COR-L47 (cell line): ENCODE measurements around the gene VSIG10L2.
"Not testable (repeated sequence)": the region's sequence is repeated elsewhere in the genome, so short reads cannot be mapped to it uniquely, and the experiment has no call there.

Experiments
- DNase-seq: peaks from one replicate; lab custom pipeline; 2025; lab: John Stamatoyannopoulos, UW

The VSIG10L2 gene

DNA sequence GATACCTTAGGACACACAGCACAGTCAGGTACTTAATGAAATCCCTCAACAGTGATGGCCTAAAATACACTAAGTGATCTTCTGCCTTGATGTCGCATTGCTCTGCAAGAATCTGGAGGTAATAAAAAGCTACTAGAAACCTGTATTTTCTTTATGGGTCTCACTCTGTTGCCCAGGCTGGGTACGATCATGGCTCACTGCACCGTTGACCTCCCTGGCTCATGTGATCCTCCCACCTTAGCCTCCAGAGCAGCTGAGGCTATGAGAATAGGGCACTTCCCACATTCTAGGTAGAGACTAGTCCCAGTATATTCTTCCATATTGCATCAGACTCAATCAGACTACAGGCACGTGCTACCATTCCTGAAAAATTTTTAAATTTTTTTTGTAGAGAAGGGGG is 21.7 kb downstream of the VSIG10L2 start:
- no peak for DNase-seq

DNA sequence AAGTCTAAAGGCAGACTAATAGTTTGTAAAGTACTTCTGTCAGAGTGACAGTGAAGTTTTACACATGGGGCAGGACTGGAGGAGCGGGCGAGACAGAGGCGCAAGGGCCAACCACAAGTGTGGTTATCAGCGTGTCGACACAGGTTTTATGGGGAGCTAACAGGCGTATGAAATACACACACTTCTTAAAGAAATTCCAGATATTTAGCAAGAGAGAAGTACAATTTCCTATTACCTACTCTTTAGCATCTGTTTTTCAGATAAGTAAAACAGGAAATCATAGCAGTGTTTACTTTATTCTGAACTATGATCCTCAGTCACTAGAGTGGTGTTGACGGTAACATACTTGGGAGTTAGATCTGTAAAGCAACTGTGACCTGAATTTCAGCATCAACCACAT is 22.5 kb downstream of the VSIG10L2 start:
- DNase-seq: no peak

DNA sequence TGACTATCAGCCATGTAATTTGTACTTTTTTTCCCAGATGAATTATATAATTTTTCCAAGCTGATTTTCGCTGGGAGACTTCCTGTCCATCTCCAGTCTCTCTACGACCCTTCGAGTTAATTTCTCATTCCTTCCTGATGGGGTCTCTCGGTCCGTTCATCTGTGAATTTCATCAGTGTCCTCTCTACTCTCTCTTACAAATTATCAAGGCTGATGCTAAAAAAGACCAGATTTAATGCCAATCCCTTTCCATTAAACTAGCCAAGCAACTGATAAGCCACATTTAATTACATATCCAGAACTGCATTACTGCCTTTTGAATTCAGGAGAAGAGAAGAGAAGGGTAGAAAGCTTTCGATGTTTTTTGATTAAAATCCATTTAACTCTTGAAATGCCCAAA is 25.8 kb downstream of the VSIG10L2 start:
- no peak for DNase-seq

DNA sequence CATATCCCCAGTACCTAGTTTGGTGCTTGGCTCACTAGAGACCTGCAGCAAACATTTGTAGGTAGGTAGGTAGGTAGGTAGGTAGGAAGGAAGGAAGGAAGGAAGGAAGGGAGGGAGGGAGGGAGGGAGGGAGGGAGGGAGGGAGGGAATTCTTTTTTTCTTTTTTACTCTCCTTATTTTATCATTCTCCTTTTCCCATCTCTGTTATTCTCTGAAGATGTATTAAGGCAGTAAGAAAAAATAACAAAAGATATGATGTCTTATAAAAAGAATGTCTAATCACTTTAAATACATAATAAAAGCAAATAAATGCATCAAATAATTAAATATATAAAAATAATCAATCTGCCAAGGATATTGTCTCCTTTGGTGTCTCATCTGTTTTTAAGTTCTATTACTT is 28.4 kb downstream of the VSIG10L2 start:
- DNase-seq: no peak

DNA sequence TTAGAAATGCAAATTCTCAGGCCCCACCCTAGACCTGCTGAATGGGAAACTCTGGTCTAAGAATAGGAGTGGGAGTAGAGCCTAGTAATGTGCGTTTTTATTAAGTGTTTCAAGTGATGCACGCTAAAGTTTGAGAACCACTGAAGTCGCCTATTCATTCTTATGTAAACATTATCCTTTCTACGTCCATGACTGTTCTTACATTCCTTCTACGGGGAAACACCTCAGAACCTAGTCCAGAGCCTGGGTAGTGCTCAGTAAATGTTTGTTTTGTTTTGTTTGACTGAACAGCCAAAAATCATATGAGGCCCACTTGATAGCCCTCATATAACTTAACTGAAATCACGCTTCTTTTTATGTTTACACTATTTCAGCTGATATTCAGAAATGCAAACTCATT is 29.8 kb downstream of the VSIG10L2 start:
- no peak for DNase-seq

DNA sequence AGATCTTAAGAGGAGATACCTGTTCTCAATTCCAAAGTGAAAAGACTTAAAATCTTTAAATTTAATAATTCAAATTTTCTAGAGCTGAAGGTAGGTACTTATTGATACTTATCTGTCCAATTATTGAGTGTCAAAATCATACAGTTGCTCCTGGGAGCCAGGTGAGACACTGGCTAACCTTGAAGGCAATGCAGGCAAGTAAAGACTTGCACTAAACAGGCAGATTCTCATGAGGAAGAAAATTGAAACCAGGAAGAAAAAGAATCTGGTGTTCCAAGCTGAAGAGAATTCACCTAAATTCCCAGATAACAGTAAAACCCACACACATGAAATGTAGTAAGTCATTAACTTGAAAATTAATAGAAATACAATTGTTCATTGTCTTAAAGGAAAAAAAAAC is 30.3 kb downstream of the VSIG10L2 start:
- no peak for DNase-seq

DNA sequence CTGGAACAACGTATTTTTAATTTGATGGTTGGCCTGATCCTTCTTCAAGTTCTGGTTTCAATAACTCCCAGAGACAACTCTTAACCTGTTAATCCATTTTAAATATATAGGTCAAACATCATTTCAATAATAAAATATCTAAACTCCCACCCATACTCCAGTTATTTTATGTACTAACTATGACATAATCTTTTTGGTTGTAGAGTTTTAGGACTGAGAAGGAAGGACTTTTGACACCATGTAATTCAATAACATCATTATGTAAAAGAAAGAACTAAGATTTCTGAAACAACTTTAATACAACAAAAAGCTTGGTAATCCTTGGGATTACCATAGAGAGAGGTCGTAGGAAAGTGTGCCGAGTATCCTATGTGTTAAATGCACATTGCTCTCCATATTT is 31.5 kb downstream of the VSIG10L2 start:
- no peak for DNase-seq

DNA sequence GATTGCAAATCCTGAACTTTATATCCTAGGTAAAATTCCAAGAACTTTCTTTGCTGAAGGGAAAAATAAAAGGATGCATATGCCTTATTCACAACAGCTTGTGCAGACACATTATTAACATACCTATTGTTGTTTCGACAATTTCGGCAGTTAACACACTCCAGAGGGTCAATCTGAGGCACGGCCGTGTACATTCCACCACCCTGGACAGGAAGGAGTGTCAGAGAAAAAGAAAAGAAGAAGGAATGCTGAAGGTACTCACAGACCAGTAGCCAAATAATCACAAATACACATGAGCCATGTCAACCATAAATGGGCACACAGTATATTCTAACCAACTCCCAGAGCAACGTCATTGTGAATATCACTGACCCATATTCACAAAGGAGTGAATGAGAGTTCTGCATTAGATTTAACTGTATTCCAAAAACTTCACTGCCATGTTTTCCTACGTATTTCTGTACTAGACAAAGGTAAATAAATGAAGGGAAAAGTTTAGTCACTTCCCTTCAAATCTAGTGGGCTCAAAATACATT is 32.4 kb downstream of the VSIG10L2 start:
- no peak for DNase-seq

DNA sequence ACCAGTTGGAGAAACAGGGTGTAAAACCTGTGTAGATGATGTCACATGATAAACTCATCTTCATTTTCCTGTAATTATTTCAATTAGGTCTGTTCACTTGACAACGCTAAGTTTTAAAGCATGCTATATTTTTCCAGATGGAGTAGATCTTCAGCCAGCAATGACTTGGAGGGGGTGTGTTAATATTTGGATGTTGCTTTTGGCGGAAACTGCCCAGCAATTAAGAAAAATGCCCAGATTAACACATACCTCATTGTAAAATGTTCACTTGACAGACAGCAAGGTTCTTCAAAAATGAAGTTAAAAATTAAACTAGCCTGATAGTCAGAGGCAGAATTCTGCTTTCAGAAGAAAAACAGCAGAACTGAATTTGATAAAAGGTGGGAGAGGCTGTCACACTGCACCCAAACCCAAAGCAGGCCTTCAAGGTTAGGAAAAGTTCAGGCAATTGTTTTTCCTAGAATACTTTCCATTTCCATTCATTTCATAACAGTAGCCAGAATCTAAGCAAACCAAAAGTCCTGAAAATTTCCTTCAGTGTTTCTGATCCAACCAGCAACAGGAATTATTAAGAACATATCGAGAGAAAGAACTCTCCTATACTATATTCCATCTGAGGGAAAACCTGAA is 33.0 kb downstream of the VSIG10L2 start:
- no peak for DNase-seq

DNA sequence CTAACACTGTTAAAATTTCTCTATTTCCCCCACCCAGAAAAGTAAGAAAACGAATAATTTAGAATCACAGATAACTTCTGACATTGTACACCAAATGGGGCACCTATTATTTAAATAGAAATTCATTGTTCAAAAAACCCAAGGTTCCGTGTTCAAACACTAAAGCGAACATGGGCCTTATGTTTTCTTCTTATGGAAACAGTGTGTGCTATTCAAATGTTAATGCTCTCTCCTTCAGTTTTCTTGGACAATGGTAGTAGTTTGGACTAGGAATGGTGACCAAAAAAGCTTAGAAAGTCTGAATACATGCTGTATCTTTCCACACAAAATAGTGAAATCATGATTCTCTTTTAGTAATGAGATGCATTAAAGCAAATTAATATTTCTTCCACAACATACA is 33.7 kb downstream of the VSIG10L2 start:
- no peak for DNase-seq

DNA sequence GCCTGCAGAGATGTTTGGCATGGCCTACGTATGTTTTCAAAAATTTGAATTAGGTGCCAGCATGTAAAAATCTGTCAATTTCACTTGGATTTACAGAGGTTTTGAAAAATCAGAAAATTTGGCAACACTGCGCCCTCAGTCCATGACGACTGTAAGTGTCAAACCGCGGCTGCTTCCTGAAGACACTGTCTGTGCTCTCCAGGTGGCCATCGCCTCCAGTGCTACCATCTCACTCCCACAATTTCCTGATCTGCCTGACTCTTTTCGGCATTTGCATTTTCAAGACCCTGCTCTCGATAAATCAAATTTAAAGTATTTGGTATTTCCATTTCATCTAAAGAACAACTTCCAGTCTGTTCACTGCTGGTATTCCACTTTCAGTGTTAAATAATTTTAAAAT is 34.6 kb downstream of the VSIG10L2 start:
- DNase-seq: no peak

DNA sequence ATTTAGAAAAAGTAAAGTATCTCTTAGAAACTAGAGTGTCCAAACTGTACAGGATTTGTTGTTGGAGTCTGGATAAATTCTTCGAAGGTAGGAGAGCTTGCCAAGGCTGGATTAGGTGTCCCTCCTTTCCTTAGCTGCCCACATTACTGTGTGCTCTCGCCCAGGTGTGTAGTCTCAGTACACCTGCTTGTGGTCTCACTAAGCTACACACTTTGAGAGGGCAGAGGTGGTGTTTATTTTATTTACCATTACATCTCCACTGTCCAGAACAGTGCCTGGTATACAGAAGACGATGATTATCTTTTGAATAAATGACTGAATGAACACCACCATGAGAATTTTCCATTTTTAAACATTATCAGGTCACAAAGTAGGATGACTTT is 36.5 kb downstream of the VSIG10L2 start:
- no peak for DNase-seq

DNA sequence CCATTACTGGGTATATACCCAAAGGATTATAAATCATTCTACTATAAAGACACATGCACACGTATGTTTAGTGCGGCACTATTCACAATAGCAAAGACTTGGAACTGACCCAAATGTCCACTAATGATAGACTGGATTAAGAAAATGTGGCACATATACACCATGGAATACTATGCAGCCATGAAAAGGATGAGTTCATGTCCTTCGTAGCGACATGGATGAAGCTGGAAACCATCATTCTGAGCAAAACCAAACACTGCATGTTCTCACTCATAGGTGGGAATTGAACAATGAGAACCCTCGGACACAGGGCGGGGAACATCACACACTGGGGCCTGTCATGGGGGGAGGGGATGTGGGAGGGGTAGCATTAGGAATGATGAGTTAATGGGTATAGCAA is 40.1 kb downstream of the VSIG10L2 start:
- not testable (repeated sequence) for DNase-seq

DNA sequence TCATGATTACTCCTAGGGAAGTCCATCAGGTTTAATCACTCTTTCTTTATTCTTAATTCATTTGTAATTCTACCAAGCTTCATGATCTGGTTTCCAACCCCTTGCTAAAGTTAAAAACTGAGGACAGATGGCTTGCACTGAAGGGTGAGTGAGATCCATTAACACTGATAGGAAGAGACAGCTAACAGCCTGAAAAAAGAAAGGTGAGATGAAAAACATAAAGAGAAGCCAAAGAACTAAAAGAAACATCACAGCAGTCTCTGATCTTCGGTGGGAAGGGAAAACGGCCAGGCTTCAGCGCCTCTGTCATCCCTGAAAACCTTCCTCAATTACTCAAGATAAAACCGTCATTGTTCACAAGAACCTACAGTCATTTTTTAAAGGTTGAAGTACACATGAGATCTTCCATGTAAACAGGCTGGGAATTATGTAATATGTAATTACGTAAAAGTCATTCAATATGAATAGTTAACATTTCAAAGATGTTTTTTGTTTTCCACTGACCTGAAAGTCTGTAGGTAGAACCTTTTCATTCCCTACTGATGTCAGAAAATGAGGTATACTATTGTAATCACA is 41.3 kb downstream of the VSIG10L2 start:
- no peak for DNase-seq

DNA sequence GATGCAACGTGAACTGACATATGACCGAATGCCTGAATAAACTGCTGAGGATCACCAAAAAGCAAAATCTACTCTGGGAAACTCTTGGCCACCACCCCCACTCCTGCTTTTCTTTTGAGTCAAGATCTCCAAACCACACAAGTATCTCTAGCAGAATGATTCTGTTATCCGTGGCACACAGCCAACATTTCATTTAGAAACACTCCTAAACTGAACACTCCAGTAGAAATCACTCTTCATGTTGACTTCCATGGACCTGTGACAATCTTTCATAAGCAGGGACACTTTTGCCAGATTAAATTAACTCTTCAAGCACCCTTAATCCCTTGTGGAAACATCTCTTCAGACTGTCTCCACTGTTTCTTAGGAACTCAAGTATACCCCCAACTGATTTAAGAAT is 44.4 kb downstream of the VSIG10L2 start:
- no peak for DNase-seq

DNA sequence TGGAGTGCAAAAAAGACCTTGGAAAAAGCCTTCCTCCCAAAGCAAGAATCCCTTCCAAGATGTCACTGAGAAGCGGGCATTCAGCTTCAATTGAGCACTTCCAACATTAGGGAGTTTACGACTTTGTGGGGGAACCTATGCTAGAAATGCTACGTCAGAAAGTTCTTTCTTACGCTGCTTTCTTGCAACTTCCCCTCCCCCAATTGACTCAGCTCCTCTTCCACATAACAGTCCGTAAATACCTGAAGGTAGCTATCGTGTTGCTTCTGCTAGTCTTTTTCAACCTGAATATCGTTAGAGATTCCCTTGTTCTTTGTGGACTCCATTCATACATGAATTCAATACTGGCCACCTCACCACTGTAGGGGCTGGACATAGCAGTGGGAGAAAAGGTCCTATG is 47.0 kb downstream of the VSIG10L2 start:
- DNase-seq: no peak

DNA sequence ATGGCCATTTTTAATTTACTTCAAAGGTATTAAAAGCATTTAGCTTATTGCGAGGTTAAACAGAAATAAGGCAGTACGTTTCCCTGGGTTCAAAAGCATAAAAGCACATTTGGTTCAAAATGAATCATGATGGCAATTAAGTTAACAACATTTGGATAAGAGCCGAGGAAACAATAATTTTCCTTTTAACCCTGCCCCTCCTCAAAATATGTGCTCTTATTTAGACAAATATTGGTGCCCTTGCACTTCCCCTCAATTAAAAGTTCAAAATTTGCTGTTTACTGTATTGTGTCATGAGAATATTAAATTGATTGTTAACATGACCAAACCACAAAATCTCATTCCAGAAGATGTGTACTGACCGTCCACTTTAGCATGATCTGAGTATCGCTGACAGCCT is 48.7 kb downstream of the VSIG10L2 start:
- no peak for DNase-seq

DNA sequence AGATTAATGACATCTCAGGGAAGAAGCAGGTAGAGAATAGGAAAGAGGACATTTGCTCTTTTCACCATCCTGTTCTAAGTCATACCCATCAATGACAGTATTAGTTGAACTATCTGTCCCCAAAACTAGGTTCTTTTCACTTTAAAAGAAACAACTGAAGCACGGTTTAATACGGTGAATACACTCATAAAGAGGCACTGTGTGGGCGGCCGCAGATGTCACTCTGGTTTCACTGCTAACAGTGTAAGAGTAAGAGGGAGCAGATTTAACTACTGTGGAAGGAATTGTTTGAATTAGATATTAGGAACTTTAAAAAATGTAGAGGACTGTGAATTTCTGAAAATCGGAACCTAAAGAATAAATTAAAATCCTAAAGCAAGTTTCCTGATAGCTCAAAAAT is 49.5 kb downstream of the VSIG10L2 start:
- DNase-seq: no peak

DNA sequence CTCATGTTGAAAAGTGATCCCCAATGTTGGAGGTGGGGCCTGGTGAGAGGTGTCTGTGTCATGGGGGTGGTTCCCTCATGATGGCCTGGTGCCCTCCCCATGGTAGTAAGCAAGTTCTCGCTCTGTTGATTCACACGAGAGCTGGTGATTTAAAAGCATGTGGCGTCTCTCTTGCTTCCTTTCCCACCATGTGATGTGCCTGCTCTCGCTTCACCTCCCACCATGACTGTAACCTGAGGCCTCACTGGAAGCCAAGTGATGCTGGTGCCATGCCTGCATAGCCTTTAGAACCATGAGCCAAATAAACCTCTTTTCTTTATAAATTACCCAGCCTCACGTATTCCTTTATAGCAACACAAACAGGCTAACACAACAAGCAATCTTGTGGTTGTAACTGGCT is 52.4 kb downstream of the VSIG10L2 start:
- no peak for DNase-seq

DNA sequence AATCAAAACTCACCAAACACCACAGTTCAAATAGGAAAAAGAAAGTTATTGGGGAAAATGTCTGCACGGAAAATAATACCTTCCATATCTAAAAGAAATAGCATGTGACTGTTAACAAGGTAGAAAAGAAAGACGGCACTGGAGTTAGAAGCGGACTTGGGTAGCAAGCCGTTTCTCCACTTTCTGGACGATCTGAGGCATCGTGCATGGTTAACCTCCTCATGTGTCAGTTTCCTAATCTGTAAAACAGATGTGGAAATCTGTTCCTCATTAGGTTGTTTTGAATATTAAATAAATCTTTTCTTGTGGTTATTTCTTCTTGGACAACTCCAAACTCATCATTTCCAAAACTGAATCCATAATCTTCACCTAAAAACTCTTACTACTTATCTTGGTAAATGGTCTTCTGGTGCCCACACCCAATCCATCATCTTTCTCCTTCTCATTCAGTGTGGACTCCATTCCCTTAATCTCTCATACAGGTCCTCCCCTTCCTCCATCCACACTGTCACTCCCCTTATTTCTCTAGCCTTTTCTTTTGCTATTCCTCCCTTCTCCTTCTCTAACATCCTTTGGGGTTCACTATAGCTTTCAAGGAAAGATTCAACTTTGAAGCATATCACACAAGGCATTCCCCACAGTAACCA is 53.5 kb downstream of the VSIG10L2 start:
- DNase-seq: no peak

DNA sequence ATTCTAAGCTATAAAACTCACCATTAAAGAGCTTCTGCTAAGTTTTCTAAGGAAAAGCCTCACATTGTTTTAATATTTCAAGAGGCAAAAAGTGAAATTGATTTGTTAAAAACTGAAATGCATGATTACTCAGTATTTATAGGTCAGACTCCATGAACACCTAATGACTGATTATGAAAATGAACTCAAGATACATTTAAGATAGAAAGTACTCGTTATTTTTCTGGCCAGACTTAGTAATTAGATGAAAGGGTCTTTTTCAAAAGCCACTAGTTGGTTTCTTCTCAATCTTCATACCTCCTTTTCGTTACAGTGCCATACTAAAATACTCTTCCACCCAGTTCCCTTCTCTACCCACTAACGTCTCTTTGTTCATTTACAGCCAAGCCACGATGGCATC is 56.3 kb downstream of the VSIG10L2 start:
- DNase-seq: no peak
